GM19438 (cell line): ENCODE data around the gene RING1.

Source experiments
- ATAC-seq: cut with Tn5 transposase; IDR thresholded peaks from one replicate; pipeline ENCODE4 v1.9.1; 2021; ENCODE audit warnings: low read depth; ENCODE audit not compliant: unreplicated experiment

RING1 gene

DNA sequence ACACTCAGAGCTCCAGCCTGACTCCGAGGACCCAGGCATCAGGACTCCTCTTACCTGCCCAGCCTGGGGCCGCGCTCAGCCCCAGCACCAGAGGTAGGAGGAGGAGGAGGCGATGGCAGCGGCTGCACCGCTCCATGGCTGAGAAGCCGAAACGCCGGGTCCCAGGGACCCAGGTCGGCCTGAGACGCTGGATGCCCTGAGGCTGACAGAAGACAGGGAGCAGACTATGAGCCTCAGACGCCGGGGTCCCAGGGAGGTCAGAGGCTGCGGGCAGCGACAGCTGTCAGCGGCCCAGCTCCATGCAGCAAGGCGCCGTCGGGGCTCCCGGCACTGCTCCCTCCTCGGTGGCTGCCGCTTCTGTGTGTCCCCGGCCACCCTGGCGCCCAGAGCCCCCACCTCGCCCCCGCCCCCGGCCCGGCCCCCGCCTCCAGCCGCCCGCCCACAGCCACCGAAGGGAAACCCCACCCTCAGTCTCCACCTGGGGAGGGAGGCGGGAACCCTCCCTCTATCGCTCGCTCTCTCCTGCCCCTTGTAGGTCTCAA lies 16.1 kb upstream of the RING1 start, which contains the start of gene COL11A2:
COL11A2 (minus strand) TSS at position 363 of the 542 bp plus-strand sequence; CDS start at position 136, 227 bp downstream.
- ATAC-seq, result no peak

DNA sequence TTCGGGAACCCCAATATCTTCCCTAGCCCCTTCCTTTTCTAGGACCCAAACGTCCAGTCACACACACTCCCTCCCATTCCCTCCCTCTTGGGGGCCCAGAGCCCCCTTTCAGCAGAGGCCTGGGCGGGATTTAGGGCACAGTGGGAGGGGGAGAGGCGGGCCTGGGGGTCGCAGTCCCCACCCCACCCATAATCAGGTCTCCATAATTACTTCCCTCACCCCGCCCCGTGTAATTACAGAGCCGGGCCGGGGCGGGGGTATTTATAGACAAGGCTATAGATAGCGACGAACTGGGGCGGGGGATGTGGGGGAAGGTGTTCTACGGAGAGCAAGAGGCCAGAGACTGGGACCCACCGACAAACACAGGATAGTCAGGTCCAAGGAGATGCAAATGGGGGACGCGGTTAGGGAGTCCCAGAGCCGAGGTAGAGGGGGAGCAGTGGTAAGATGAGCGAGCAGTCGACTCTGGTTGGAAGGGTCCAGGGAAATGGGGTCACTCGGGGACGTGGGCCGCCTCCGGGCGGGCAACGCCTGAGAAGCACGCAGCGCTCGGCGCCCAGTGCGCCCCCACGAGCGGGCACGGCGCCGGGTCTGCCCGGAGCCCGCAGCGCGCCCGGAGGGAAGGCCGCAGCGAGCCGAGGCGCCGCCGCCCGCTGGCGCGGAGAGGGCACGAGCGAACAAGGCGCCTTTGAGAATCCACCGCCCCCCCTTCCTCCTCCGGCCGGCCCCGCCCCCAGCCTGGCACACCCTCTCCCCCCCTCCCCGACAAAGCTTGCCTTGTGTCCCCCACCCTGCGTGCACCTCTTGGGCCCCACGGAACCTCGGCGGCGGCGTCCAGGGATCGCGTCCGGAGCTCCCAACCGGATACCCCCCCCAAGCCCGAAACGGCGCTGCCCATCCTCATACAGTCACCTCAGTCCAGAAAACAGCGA lies 15.4 kb upstream of the RING1 start:
- no peak for ATAC-seq

GRCh38 chr6:33193619-33194018 lies 14.7 kb upstream of the RING1 start:
- no peak for ATAC-seq

GRCh38 chr6:33194431-33194979 lies 13.8 kb upstream of the RING1 start:
- ATAC-seq, result no peak

GRCh38 chr6:33195304-33196165 lies 12.8 kb upstream of the RING1 start:
- ATAC-seq, result no peak

GRCh38 chr6:33197431-33198048 lies 10.8 kb upstream of the RING1 start:
- no peak for ATAC-seq

GRCh38 chr6:33198159-33198852 lies 10.0 kb upstream of the RING1 start:
- ATAC-seq, result no peak

- ATAC-seq, result no peak
Measured at GRCh38 chr6:33198853-33199436, 9.4 kb upstream of the RING1 start.

DNA sequence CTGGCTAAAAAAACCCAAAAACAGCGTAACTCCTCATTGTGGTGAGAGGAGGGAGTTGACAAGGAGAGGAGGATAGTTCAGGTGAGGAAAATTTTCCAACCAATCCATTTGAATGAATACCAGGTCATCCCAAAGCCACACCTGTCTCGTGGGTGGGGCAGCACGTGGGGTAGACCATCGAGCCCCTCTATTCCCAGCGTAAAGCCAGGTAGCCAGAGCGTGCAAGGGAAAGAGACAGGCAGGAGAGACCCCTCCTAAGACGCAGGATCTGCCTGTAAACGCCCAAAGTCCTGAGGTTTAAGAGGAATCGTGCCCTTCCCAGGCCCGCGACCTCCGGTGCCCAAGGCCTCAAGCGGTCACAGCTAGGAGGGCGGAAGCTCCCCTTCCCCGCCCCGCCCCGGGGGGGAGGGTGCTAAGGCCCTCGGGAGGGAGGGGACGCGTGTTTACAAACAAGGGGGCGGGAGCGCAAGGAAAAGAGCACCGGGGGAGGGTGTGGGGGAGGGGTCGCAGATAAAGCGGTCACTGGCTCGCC lies 8.5 kb upstream of the RING1 start:
- ATAC-seq, result peak; percentile 13

DNA sequence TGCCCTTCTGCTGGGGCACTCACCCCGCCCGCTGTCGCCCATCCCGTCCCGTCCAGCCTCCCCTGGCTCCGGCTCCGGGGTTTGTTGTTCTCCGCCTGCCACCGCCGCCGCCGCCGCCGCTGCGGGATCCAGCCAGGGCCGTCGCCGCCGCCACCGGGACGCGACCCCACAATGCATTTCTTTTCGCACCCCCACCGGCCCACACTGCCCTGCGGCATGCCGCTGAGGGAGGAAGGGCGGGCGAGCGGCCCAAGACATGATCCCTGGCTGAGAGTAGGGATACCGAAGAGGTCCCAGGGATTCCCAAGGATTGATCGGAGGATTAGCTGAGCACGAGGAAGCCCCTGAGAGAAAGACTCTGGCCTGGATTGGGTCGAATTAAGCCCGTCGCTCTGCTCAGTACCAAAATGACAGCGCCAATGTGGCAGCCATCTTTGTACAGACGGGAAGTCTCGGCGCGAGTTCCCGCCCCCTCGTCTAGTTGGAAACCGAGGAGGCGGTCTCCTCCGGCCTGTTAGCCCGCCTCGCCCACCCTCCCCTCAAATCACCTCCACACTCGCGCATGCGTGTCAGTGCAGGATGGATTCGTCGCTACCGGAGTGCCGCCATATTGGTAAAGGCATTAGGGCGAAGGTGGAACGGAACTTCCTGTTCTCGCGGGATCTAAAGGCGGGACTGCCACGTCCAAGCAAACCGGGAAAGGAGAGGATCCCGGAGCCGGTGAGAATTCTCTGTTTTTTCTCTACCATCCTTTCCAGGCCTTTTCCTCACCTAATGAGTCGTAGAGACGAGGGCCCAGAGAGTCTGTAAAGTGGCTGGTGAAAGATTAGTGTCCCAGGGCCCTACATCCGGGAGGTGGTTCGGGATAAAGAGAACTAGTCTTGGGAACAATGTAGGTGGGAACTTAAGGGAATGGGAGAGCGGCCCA lies 7.8 kb upstream of the RING1 start, which contains the start of the genes RXRB and SLC39A7:
RXRB (minus strand) TSS at position 447 of the 928 bp plus-strand sequence; CDS start at position 258, 189 bp downstream.
SLC39A7 (plus strand) TSS at position 649 of the 928 bp plus-strand sequence. CDS start 379 bp downstream, outside the sequence.
- ATAC-seq, result peak; percentile 53

DNA sequence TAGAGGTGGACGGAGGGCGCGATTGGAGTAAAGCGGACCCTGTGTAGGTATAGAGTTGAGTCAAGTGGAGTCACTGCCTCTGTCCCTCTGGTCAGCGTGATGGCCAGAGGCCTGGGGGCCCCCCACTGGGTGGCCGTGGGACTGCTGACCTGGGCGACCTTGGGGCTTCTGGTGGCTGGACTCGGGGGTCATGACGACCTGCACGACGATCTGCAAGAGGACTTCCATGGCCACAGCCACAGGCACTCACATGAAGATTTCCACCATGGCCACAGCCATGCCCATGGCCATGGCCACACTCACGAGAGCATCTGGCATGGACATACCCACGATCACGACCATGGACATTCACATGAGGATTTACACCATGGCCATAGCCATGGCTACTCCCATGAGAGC lies 7.2 kb upstream of the RING1 start:
- ATAC-seq, result no peak

DNA sequence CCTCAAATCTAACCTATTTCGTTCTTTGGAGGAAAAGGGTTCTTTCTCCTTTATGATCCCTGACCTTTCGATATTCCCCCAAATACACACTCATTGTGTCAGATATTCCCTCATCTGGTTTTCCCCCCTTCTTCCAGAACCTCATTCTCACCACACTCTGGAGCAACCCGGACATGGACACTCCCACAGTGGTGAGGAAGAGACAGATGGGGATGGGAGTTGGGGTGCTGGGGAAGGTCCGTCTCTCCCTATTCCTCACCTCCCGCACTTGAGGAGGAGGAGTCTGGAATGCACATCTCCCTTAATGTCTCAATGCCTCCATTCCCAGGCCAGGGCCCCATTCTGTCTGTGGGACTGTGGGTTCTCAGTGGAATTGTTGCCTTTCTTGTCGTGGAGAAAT lies 6.4 kb upstream of the RING1 start:
- ATAC-seq, result no peak

DNA sequence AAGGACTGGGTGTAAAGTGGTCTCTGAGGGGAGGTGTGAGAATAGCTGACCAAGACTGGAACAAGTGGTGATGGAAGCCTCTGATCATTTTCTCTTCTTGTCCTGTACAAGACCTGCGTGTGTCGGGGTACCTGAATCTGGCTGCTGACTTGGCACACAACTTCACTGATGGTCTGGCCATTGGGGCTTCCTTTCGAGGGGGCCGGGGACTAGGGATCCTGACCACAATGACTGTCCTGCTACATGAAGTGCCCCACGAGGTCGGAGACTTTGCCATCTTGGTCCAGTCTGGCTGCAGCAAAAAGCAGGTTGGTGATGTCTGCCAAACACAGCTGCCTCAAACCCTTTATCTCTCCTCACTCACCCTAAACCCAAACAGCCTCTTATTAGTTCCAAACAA lies 5.5 kb upstream of the RING1 start:
- ATAC-seq, result no peak

DNA sequence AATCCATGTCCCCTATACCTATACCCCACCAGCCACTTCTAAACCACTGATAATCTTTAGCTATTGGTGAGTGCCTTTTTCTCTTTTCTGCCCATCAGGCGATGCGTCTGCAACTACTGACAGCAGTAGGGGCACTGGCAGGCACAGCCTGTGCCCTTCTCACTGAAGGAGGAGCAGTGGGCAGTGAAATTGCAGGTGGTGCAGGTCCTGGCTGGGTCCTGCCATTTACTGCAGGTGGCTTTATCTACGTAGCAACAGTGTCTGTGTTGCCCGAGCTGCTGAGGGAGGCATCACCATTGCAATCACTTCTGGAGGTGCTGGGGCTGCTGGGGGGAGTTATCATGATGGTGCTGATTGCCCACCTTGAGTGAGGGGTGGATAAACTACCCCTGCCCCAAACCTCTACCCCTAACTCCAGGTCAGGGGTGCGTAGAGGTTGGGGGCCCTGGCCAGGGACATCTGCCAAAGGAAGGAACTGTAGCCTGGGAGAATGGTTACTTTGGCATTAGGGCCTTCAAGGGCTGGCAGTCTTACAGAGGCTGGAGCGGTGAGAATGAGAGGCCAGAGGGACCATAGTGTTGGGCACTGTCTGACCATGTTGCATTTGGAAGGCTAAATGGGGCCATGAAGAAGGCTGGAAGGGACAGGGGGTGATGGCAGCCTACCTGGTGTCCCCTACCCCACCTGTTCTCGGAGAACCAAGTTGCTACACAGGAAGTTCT lies 4.7 kb upstream of the RING1 start:
- no peak for ATAC-seq

- ATAC-seq, result no peak
Measured at GRCh38 chr6:33204165-33204414, 4.2 kb upstream of the RING1 start.

- ATAC-seq, result peak; percentile 44
Measured at GRCh38 chr6:33204415-33205190, 3.7 kb upstream of the RING1 start, which contains the start of gene HSD17B8. Gene HSD17B8 (plus strand): TSS chr6:33204655. CDS start chr6:33204669, 14 bp downstream.
